GM10847 (cell line): ENCODE measurements around the gene IMMP2L.

ENCODE experiments used
- POLR2A ChIP-seq: IDR thresholded peaks from 2 replicates; pipeline ENCODE4 v1.6.1; 2011; ENCODE audit not compliant: insufficient read length; ENCODE audit errors: extremely low read depth

The IMMP2L gene

DNA sequence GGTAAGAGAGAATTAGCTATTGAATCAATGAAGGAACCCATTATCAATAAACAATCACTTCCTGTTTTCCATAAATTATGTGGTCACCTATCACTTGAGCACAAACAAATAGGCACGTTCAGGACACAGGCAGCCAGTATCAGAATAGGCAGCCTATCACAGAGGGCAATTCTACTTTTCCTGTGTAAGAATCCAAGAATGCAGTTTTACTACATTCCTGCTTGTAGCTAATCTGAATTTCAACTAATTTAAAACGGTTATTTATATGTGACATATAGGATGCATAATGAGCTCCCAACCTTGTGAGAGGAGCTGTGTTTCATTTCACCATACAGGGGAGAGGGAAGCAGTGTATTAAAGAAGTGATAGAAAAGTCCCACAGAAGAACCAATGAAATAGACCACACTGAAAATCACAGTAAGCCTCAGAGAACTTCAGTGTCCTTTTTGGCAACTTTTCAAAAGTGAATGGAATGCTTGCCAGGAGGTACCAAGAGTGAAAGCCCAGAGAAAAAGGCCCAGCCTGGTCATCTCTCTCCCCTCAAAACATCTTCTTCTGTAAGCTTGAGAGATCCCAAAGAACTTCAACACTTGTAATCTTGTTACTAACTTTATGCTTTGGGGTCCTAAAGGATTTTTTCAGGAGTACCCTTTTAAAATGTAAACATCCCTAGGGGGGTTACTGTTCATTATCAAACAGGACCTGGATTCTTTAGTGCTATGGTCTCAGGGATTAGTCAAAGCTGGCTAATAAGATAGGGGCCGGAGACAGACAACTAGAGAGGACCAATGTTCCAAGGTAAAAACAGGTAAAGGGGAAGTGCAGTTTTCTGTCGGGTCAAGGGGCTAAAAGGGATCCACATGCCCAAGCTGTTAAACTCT, 1.3 kb downstream of the IMMP2L start:
- TF ChIP-seq POLR2A, result no peak

DNA sequence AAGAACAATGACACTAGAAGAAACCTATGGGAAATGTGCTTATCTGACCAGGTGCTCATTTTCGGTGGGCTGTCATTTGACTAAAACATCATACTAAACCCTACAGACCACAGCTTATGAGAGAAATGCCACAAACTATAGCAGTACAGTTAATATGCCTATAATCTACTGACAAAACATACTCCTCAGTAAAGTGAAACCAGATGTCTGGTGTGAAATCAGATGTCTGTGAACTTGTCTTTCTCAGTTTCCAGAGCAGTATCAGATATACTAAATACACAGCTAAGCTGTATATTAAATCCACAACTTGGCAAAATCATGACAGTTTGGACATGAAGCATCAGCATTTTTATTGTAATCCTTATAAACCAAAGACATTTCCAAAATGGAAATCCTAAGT, 3.3 kb downstream of the IMMP2L start:
- TF ChIP-seq POLR2A, result no peak

DNA sequence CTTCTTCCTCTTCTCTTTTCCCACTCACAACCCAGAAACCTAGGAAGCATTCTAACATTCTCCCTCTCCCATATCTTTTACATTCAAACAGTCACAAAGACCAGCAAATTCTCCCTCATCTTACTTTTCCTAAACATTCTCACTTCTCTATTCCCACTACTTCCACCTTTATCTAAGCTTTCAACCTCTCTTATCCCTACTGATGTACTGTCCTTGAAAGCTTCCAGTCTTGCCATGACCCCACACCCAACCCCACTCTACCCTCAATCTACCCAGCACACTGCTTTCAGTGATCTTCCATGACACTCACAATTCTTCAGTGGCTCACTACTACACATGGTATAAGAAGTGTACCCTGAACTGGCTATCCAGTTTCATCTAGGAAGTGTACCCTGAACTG, 5.3 kb downstream of the IMMP2L start:
- TF ChIP-seq POLR2A, result no peak

DNA sequence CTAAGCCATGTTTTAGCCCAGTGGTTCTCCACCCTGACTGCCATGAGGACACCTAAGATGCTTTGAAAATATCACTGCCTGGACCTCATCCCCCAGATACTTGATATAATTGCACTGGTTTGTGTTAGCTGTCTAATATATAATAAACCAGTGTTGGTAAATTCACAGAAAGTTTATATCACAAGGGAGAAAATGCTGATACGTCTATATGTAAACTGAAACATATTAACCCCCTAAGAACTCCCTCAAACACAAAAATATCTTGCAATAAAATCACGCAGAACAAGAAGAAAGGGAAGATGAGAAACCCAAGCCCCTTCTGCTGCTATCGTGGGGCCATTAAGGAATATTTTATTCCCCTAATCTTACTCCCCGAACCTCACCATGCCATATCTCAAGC, 8.2 kb downstream of the IMMP2L start:
- no peak for TF ChIP-seq POLR2A

DNA sequence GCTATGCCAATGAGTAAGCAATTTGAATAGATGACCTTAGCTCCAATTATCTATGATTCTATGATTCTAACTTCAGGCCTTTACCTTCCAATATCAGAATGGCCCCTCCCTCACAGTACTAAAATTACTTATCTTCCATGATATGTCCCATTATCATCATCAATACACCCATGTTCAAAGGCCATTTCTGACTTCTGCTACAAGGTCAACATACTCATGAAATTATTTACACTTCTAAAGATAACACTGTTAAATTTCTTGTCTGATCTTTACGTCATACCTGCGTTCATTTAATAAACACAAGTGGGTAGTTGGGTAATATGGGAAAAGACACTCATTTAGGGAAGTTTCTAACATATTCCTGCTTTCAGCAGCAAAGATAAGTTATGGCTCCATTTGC, 21.2 kb downstream of the IMMP2L start:
- no peak for TF ChIP-seq POLR2A

DNA sequence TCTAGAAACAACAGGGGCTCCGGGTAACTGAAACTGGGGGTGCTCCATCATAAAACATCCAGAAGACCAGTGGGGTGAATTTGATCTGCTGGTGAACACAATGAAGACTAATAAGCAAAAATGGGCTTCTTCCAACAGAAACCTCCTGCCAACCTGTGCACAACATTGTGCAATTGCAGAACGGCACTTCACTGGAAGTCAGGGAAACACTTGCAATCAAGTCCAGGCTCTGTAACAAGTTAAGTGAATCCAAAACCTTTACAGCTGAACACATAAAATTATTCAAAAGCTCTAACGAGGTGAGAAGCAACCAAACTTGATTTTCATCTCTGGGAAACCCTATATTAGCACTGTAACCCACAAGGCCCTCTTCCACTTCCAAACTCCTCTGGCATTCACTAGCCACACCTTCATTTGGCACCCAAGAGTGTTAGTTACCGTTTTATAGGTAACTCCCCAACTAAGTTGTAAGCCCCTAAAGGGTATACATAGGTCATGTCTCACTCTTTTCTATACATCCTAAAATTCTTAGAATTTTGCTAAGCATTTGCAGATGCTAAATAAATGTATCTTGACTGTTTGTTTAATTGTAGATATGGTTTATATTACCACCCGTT, 22.0 kb downstream of the IMMP2L start:
- TF ChIP-seq POLR2A, result no peak

DNA sequence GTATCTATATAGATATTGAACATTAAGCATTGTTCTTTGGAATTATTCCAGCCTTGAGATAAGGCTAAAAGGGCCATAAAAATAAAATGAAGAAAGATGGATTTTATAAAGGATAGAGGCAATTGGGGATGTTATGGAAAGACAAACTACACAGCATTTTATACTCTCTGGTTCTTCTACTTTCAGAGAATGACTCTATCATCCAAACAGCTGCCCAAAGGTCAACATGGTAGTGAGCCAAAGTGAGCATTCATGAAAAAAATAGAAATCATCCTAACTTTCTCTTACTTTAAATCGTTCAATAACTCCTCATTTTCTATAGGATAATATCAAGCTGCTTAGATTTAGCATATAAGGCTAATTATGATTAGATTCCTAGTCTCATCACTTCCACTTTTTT, 25.2 kb downstream of the IMMP2L start:
- no peak for TF ChIP-seq POLR2A

DNA sequence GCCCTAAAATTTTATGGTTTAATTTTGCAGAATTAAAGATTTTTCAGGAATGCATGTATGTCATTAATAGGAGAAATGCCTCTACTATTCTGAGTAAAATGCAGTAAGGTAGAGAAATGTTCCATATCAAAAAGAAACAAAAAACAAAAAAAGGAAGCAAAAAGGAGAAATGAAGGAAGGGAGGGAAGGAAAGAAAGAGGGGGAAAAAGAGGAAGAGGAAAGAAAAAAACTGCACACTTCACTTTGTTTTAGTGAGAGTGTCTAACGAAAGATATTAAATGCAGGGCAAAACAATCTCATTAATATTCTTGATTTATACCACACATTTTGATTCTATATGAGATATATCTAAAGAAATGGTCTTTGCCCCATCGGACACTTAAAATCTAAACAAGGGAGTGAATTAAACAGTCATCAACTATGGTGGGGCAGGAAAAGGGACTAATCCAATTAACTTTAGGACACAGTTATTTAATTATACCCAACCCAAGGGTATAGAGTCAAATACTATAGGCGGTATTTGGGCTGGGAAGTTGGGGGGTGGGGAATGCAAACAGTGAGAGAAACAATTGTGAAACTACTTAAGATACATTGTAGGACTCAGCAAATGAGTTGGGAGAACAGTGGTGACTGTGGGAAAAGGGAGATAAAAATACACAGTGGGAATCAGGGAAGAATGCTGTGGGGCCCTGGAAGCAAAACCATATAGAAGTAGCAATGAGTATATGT, 27.0 kb downstream of the IMMP2L start:
- TF ChIP-seq POLR2A, result no peak

DNA sequence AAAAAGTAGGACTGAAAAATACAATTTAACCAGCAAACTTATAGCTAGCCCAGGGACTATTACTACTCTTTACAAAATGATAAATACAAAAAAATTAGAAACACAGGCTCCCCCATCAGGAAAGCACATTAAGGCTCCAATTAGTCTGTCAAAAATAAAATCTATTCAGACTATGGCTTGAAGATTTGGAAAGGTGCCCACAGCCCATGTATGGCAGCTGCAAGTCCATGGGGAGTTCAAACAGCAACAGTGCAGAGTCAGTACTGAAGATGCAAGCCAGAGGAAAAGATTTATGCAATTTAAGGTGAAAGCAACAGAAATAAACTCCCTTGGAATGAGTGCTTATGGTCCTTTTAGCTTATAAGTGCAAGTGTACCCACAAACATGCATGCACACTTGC, 29.7 kb downstream of the IMMP2L start:
- TF ChIP-seq POLR2A, result no peak

DNA sequence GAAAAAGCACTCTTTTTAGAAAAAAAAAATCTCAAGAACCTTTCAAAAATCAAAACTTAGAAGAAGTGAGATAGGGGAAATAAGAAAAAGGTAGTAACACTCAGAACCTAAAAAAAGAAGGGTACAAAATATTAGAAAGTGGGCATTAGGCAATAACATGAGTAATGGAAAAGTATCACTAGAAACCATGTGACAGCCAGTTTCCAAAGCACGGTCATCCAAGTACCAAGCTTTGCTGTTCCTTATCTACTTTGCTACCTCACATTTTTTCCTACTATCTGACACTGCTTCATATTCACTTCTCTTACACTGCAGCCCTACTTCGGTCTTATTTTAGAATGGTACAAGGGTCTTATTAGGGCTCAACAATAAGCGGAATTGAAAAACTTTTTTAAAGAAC, 30.3 kb downstream of the IMMP2L start:
- no peak for TF ChIP-seq POLR2A

DNA sequence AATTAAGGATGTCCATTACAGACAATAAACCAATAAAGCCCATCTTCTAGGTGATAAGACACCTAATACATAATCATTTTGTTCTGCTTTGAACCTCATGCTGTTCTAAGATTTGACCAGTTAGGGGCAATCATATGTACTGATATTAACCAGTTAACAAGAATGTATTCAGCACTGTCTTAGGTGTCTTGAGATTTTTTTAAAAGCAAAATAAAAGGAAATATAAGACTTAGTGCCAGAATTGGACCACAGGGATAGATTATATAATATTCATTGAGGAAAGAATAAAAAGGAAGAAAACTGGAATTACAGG, 32.0 kb downstream of the IMMP2L start:
- no peak for TF ChIP-seq POLR2A

DNA sequence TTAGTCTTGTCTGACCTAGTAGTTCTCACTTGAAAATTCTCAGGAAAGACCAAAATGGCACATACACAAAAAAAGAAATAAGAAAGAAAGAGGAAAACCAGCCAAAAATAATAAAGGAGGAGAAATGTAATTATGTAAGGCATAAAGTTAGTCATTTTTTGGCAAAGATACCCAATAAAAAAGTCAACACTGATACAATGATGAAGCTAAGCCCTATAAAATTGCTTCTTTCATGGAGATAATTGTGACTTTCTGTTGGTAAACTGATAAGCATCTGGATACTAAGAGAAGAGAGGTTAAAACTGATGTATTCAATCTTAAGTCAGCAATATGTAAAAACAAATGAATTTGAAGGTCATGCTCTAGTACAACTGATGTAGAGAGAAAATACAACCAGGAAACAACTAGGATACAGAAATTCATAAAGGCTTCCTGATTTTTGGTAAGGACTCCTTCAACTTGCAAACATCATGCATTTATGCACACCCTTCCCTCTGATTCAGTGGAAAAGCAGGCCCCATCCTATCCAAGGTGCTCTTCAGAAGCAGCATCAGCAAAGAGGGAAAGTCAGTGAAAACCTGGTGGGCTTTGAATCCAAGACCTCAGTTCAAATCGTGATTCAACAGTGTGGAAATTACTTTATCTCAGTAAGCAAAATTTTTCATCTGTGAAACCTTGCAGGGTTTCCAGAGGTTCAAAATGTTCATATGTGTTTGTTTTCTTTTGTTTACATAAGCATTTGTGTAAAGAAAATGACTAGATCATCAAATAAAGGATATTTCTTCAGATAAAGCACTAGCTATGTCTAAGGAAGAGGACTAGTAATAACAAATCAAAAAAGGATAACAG, 32.6 kb downstream of the IMMP2L start:
- no peak for TF ChIP-seq POLR2A

DNA sequence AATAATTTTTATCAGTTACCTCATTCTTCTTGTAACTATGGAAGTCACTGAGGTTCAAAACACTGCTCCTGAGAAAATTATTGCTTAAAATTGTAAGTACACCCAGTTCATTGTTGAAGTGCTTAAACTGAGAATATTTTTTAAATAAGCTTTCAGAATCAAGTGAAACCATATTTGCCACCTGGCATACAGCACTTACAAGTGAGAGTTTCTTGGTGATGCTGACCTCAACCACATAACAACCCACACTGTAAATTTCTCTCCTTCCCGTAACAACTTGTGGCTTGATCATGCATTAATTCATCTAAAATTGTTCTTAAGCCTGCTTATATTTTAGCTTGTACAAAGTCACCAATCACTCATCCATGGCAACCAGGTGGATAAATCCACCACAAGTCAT, 34.0 kb downstream of the IMMP2L start:
- TF ChIP-seq POLR2A, result no peak

DNA sequence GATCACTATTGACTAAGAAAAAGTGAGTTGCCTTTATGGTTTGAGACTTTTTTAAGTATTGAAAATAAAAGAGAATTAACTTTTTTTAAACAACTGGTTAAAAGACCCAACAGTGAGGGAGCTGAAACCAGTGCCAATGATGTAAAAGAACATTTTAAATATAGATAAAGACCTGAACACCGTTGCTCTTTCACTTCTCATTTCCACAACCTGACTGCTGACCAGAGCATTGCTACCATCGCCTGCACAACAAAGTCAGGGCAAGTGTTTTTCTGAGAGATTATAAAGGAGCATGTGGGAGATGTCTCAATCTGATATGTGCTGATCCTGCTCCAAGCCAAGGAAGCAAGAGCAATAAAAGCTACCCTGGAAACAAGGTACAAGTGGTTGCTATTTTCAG, 34.7 kb downstream of the IMMP2L start:
- no peak for TF ChIP-seq POLR2A

DNA sequence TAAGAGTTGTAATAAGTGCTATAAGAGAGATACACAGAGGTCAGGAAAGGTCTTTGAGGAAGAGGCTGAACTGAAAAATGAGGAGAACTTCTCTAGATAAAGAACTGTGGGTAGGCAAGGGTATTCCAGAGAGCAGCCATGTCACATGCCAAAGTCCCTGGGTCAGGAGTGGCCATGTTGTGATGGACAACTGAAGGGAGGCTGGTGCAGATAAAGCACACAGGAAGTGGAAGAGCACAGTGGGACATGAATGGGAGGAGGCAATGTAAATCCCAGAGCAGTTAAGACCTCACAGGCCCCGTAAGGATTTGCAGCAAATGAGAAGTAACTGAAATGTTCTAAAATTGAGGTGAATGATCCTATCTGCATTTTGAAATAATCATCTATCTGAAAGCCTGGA, 37.2 kb downstream of the IMMP2L start:
- no peak for TF ChIP-seq POLR2A
